ENCODE data around the gene HCFC1R1.
A peak's percentile ranks its signal among the peaks of the same experiment; 100 is the strongest.

HCFC1R1 gene

GRCh38 chr16:3020247-3020603, 3.5 kb downstream of the HCFC1R1 start, which contains the start of gene TNFRSF12A:
Gene TNFRSF12A (plus strand): TSS chr16:3020368. CDS start chr16:3020398, 30 bp downstream.
- H3K4me3 ChIP-seq (ENCODE audit: low read depth, low read length), result peak within 1 kb of the TSS; percentile 73
- TF ChIP-seq MAX (IDR thresholded peaks at IDR 0.05; ENCODE audit: low read depth, low read length) (peak; percentile 53), MYC (IDR thresholded peaks at IDR 0.05; ENCODE audit: low read depth, low read length) (no peak), POLR2A (IDR thresholded peaks at IDR 0.05; ENCODE audit: extremely low read depth, insufficient read length) (peak; percentile 87)
- peak; percentile 85 for DNase-seq (ENCODE audit: low read depth)

GRCh38 chr16:3019594-3020246, 4.0 kb downstream of the HCFC1R1 start:
- TF ChIP-seq POLR2A (IDR thresholded peaks at IDR 0.05; ENCODE audit: extremely low read depth, insufficient read length) (no peak), MYC (IDR thresholded peaks at IDR 0.05; ENCODE audit: low read depth, low read length) (no peak), MAX (IDR thresholded peaks at IDR 0.05; ENCODE audit: low read depth, low read length) (no peak), CTCF (IDR thresholded peaks at IDR 0.05; ENCODE audit: low read depth, low read length) (no peak)
- H3K4me3 ChIP-seq (ENCODE audit: low read depth, low read length), result peak overlapping the region; percentile 40

GRCh38 chr16:3017794-3018506, 5.8 kb downstream of the HCFC1R1 start, which contains the start of gene CLDN6:
Gene CLDN6 (minus strand): TSS chr16:3018183. CDS start chr16:3016021, 2,162 bp downstream.
- no peak for DNase-seq (ENCODE audit: low read depth)
- TF ChIP-seq CTCF (IDR thresholded peaks at IDR 0.05; ENCODE audit: low read depth, low read length), result no peak
- no peak for TF ChIP-seq MAX (IDR thresholded peaks at IDR 0.05; ENCODE audit: low read depth, low read length)
- no peak for TF ChIP-seq POLR2A (IDR thresholded peaks at IDR 0.05; ENCODE audit: extremely low read depth, insufficient read length)
- no peak for TF ChIP-seq MYC (IDR thresholded peaks at IDR 0.05; ENCODE audit: low read depth, low read length)
- no peak within 1 kb of the TSS for H3K4me3 ChIP-seq (ENCODE audit: low read depth, low read length)

More at GRCh38 chr16:3019594-3020246, 4.0 kb downstream of the HCFC1R1 start:
- no peak for DNase-seq (ENCODE audit: low read depth)

- no peak overlapping the region for H3K4me3 ChIP-seq (ENCODE audit: low read depth, low read length)
- DNase-seq (ENCODE audit: low read depth), result no peak
- TF ChIP-seq MAX (IDR thresholded peaks at IDR 0.05; ENCODE audit: low read depth, low read length) (no peak), MYC (IDR thresholded peaks at IDR 0.05; ENCODE audit: low read depth, low read length) (no peak), CTCF (IDR thresholded peaks at IDR 0.05; ENCODE audit: low read depth, low read length) (no peak), POLR2A (IDR thresholded peaks at IDR 0.05; ENCODE audit: extremely low read depth, insufficient read length) (no peak)
Measured at GRCh38 chr16:3017344-3017743, 6.4 kb downstream of the HCFC1R1 start.

- no peak overlapping the region for H3K4me3 ChIP-seq (ENCODE audit: low read depth, low read length)
- DNase-seq (ENCODE audit: low read depth), result no peak
- TF ChIP-seq CTCF (IDR thresholded peaks at IDR 0.05; ENCODE audit: low read depth, low read length) (no peak), MAX (IDR thresholded peaks at IDR 0.05; ENCODE audit: low read depth, low read length) (no peak), POLR2A (IDR thresholded peaks at IDR 0.05; ENCODE audit: extremely low read depth, insufficient read length) (no peak), MYC (IDR thresholded peaks at IDR 0.05; ENCODE audit: low read depth, low read length) (no peak)
Measured at GRCh38 chr16:3015865-3016521, 7.7 kb downstream of the HCFC1R1 start.

All from NB4 (cell line).